ENCODE measurements around the gene GPANK1.

The GPANK1 gene

GRCh38 chr6:31690231-31691077, 25.7 kb upstream of the GPANK1 start:
- TF ChIP-seq SUZ12 (IDR thresholded peaks at IDR 0.05; ENCODE audit: extremely low read depth, insufficient read depth, insufficient read length) (no peak), YY1 (IDR thresholded peaks at IDR 0.05; ENCODE audit: insufficient read depth, insufficient read length) (no peak), ZNF274 (IDR thresholded peaks at IDR 0.05; ENCODE audit: low read depth, low read length) (no peak)
- Histone ChIP-seq H3K27me3 (ENCODE audit: insufficient read depth, insufficient read length) (no peaks in the 10 kb centered on the region), H3K9ac (ENCODE audit: insufficient read length, low read depth) (no peak overlapping the region), H3K4me1 (ENCODE audit: insufficient read depth, insufficient read length) (peaks cover 14% of the 10 kb centered on the region), H3K9me3 (ENCODE audit: insufficient read depth, low read length) (no peaks in the 10 kb centered on the region), H3K36me3 (ENCODE audit: insufficient read depth, insufficient read length, low read length) (peaks cover 78% of the 10 kb centered on the region), H3K4me3 (ENCODE audit: insufficient read length, low read depth) (no peak overlapping the region)
- DNase-seq (ENCODE audit: low read depth, low spot score) = no peak

- peaks cover 75% of the 10 kb centered on the region for H3K36me3 ChIP-seq (ENCODE audit: insufficient read depth, insufficient read length, low read length)
- H3K4me1 ChIP-seq (ENCODE audit: insufficient read depth, insufficient read length) = peaks cover 14% of the 10 kb centered on the region
- no peak for DNase-seq (ENCODE audit: low read depth, low spot score)
- no peak overlapping the region for H3K9ac ChIP-seq (ENCODE audit: insufficient read length, low read depth)
- H3K4me3 ChIP-seq (ENCODE audit: insufficient read length, low read depth) = no peak overlapping the region
- no peaks in the 10 kb centered on the region for H3K27me3 ChIP-seq (ENCODE audit: insufficient read depth, insufficient read length)
- TF ChIP-seq YY1 (IDR thresholded peaks at IDR 0.05; ENCODE audit: insufficient read depth, insufficient read length) (no peak), ZNF274 (IDR thresholded peaks at IDR 0.05; ENCODE audit: low read depth, low read length) (no peak), SUZ12 (IDR thresholded peaks at IDR 0.05; ENCODE audit: extremely low read depth, insufficient read depth, insufficient read length) (no peak)
- no peaks in the 10 kb centered on the region for H3K9me3 ChIP-seq (ENCODE audit: insufficient read depth, low read length)
Observed at GRCh38 chr6:31689249-31690110, 24.7 kb upstream of the GPANK1 start.

GRCh38 chr6:31687860-31688693, 23.3 kb upstream of the GPANK1 start:
- DNase-seq (ENCODE audit: low read depth, low spot score) = no peak
- Histone ChIP-seq H3K27me3 (ENCODE audit: insufficient read depth, insufficient read length) (no peaks in the 10 kb centered on the region), H3K4me1 (ENCODE audit: insufficient read depth, insufficient read length) (peaks cover 16% of the 10 kb centered on the region), H3K36me3 (ENCODE audit: insufficient read depth, insufficient read length, low read length) (peaks cover 78% of the 10 kb centered on the region), H3K4me3 (ENCODE audit: insufficient read length, low read depth) (no peak overlapping the region), H3K9me3 (ENCODE audit: insufficient read depth, low read length) (no peaks in the 10 kb centered on the region), H3K9ac (ENCODE audit: insufficient read length, low read depth) (no peak overlapping the region)
- TF ChIP-seq SUZ12 (IDR thresholded peaks at IDR 0.05; ENCODE audit: extremely low read depth, insufficient read depth, insufficient read length) = no peak
- no peak for TF ChIP-seq ZNF274 (IDR thresholded peaks at IDR 0.05; ENCODE audit: low read depth, low read length)
- no peak for TF ChIP-seq YY1 (IDR thresholded peaks at IDR 0.05; ENCODE audit: insufficient read depth, insufficient read length)

- Histone ChIP-seq H3K4me1 (ENCODE audit: insufficient read depth, insufficient read length) (peaks cover 16% of the 10 kb centered on the region), H3K9ac (ENCODE audit: insufficient read length, low read depth) (no peak overlapping the region), H3K36me3 (ENCODE audit: insufficient read depth, insufficient read length, low read length) (peaks cover 74% of the 10 kb centered on the region), H3K4me3 (ENCODE audit: insufficient read length, low read depth) (no peak overlapping the region), H3K9me3 (ENCODE audit: insufficient read depth, low read length) (no peaks in the 10 kb centered on the region), H3K27me3 (ENCODE audit: insufficient read depth, insufficient read length) (no peaks in the 10 kb centered on the region)
- no peak for DNase-seq (ENCODE audit: low read depth, low spot score)
- TF ChIP-seq SUZ12 (IDR thresholded peaks at IDR 0.05; ENCODE audit: extremely low read depth, insufficient read depth, insufficient read length) (no peak), YY1 (IDR thresholded peaks at IDR 0.05; ENCODE audit: insufficient read depth, insufficient read length) (no peak), ZNF274 (IDR thresholded peaks at IDR 0.05; ENCODE audit: low read depth, low read length) (no peak)
Observed at GRCh38 chr6:31687321-31687720, 22.5 kb upstream of the GPANK1 start.

GRCh38 chr6:31686483-31686882, 21.7 kb upstream of the GPANK1 start:
- H3K9ac ChIP-seq (ENCODE audit: insufficient read length, low read depth) = no peak overlapping the region
- peaks cover 16% of the 10 kb centered on the region for H3K4me1 ChIP-seq (ENCODE audit: insufficient read depth, insufficient read length)
- no peak for DNase-seq (ENCODE audit: low read depth, low spot score)
- H3K4me3 ChIP-seq (ENCODE audit: insufficient read length, low read depth) = no peak overlapping the region
- no peaks in the 10 kb centered on the region for H3K9me3 ChIP-seq (ENCODE audit: insufficient read depth, low read length)
- no peaks in the 10 kb centered on the region for H3K27me3 ChIP-seq (ENCODE audit: insufficient read depth, insufficient read length)
- H3K36me3 ChIP-seq (ENCODE audit: insufficient read depth, insufficient read length, low read length) = peaks cover 69% of the 10 kb centered on the region
- TF ChIP-seq YY1 (IDR thresholded peaks at IDR 0.05; ENCODE audit: insufficient read depth, insufficient read length) (no peak), ZNF274 (IDR thresholded peaks at IDR 0.05; ENCODE audit: low read depth, low read length) (no peak), SUZ12 (IDR thresholded peaks at IDR 0.05; ENCODE audit: extremely low read depth, insufficient read depth, insufficient read length) (no peak)

- Histone ChIP-seq H3K4me1 (ENCODE audit: insufficient read depth, insufficient read length) (peaks cover 9% of the 10 kb centered on the region), H3K4me3 (ENCODE audit: insufficient read length, low read depth) (no peak overlapping the region), H3K36me3 (ENCODE audit: insufficient read depth, insufficient read length, low read length) (peaks cover 48% of the 10 kb centered on the region), H3K9me3 (ENCODE audit: insufficient read depth, low read length) (no peaks in the 10 kb centered on the region), H3K27me3 (ENCODE audit: insufficient read depth, insufficient read length) (no peaks in the 10 kb centered on the region), H3K9ac (ENCODE audit: insufficient read length, low read depth) (no peak overlapping the region)
- TF ChIP-seq ZNF274 (IDR thresholded peaks at IDR 0.05; ENCODE audit: low read depth, low read length) (no peak), YY1 (IDR thresholded peaks at IDR 0.05; ENCODE audit: insufficient read depth, insufficient read length) (no peak), SUZ12 (IDR thresholded peaks at IDR 0.05; ENCODE audit: extremely low read depth, insufficient read depth, insufficient read length) (no peak)
- DNase-seq (ENCODE audit: low read depth, low spot score) = no peak
Observed at GRCh38 chr6:31683591-31683990, 18.8 kb upstream of the GPANK1 start.
